Measurements from ENCODE around the gene RECQL5. TPM values are rescaled to one million over a fixed set of nuclear protein-coding genes. Genes with fewer than 3 reads are reported as not detected.

The RECQL5 gene
- total and polyA plus RNA-seq, 2 experiments from 2014 or later = 23.1 to 44.4 TPM

DNA sequence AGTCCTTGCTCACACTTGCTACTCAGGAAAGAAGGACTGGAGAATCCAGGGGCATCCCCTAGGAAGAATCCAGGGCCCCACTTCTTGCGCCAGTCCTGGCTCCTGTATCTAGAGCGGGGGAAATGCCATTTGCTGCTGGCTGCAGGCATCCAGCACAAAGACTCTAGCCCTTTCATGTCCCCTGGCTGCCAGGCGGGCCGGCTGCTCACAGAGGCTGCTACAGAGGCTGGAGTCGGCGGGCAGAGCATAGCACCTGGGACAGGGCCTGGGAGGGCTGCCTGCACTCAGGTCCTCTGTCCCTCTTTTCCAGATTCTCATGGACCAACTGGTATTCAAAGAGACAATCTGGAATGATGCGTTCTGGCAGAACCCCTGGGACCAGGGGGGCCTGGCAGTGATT, 19.9 kb downstream of the RECQL5 start:
- peak overlapping the region; percentile 100 for H3K27ac ChIP-seq
- TF ChIP-seq, protein P1, sequence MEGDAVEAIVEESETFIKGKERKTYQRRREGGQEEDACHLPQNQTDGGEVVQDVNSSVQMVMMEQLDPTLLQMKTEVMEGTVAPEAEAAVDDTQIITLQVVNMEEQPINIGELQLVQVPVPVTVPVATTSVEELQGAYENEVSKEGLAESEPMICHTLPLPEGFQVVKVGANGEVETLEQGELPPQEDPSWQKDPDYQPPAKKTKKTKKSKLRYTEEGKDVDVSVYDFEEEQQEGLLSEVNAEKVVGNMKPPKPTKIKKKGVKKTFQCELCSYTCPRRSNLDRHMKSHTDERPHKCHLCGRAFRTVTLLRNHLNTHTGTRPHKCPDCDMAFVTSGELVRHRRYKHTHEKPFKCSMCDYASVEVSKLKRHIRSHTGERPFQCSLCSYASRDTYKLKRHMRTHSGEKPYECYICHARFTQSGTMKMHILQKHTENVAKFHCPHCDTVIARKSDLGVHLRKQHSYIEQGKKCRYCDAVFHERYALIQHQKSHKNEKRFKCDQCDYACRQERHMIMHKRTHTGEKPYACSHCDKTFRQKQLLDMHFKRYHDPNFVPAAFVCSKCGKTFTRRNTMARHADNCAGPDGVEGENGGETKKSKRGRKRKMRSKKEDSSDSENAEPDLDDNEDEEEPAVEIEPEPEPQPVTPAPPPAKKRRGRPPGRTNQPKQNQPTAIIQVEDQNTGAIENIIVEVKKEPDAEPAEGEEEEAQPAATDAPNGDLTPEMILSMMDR (IDR thresholded peaks at IDR 0.05; ENCODE audit: poor library complexity) = no peak
- TF ChIP-seq EZH2phosphoT487 (IDR thresholded peaks at IDR 0.05; ENCODE audit: low read depth, severe bottlenecking, unreplicated experiment) (no peak), EZH2 (IDR thresholded peaks at IDR 0.05; ENCODE audit: borderline replicate concordance) (no peak)
- WGBS (ENCODE audit: low lambda C conversion rate, missing lambda C conversion rate) = 90% methylated on average over 7 of the region's 7 CpGs
- H3K79me2 ChIP-seq = peaks cover 8% of the 10 kb centered on the region
- peaks cover 29% of the 10 kb centered on the region for H3K4me1 ChIP-seq (ENCODE audit: insufficient read depth)
- H3K36me3 ChIP-seq (replicated peaks; ENCODE audit: insufficient read depth, low read depth) = no peaks in the 10 kb centered on the region
- no peaks in the 10 kb centered on the region for H4K20me1 ChIP-seq (ENCODE audit: insufficient read depth, poor library complexity, severe bottlenecking)
- H3K9me3 ChIP-seq (ENCODE audit: low read depth) = no peaks in the 10 kb centered on the region
- no peaks in the 10 kb centered on the region for H3K27me3 ChIP-seq
- no peaks in the 10 kb centered on the region for H3K9me2 ChIP-seq (replicated peaks; ENCODE audit: insufficient read depth)
- H2AFZ ChIP-seq = no peak overlapping the region
- H3K4me3 ChIP-seq = no peak overlapping the region
- H3K4me2 ChIP-seq = peak overlapping the region; percentile 49
- DNase-seq (ENCODE audit: low spot score) = no peak

GRCh38 chr17:75646638-75646992, 20.3 kb downstream of the RECQL5 start:
- H3K79me2 ChIP-seq = peaks cover 8% of the 10 kb centered on the region
- no peaks in the 10 kb centered on the region for H4K20me1 ChIP-seq (ENCODE audit: insufficient read depth, poor library complexity, severe bottlenecking)
- peak overlapping the region; percentile 100 for H3K27ac ChIP-seq
- no peaks in the 10 kb centered on the region for H3K27me3 ChIP-seq
- no peaks in the 10 kb centered on the region for H3K9me3 ChIP-seq (ENCODE audit: low read depth)
- peak overlapping the region; percentile 49 for H3K4me2 ChIP-seq
- H3K36me3 ChIP-seq (replicated peaks; ENCODE audit: insufficient read depth, low read depth) = no peaks in the 10 kb centered on the region
- H3K4me3 ChIP-seq = no peak overlapping the region
- peaks cover 31% of the 10 kb centered on the region for H3K4me1 ChIP-seq (ENCODE audit: insufficient read depth)
- H2AFZ ChIP-seq = no peak overlapping the region
- WGBS (ENCODE audit: low lambda C conversion rate, missing lambda C conversion rate) = 88% methylated on average over 6 of the region's 6 CpGs
- H3K9me2 ChIP-seq (replicated peaks; ENCODE audit: insufficient read depth) = no peaks in the 10 kb centered on the region
- no peak for TF ChIP-seq EZH2phosphoT487 (IDR thresholded peaks at IDR 0.05; ENCODE audit: low read depth, severe bottlenecking, unreplicated experiment)
- no peak for TF ChIP-seq EZH2 (IDR thresholded peaks at IDR 0.05; ENCODE audit: borderline replicate concordance)
- TF ChIP-seq, protein P1 (IDR thresholded peaks at IDR 0.05; ENCODE audit: poor library complexity) = no peak
- no peak for DNase-seq (ENCODE audit: low spot score)

DNA sequence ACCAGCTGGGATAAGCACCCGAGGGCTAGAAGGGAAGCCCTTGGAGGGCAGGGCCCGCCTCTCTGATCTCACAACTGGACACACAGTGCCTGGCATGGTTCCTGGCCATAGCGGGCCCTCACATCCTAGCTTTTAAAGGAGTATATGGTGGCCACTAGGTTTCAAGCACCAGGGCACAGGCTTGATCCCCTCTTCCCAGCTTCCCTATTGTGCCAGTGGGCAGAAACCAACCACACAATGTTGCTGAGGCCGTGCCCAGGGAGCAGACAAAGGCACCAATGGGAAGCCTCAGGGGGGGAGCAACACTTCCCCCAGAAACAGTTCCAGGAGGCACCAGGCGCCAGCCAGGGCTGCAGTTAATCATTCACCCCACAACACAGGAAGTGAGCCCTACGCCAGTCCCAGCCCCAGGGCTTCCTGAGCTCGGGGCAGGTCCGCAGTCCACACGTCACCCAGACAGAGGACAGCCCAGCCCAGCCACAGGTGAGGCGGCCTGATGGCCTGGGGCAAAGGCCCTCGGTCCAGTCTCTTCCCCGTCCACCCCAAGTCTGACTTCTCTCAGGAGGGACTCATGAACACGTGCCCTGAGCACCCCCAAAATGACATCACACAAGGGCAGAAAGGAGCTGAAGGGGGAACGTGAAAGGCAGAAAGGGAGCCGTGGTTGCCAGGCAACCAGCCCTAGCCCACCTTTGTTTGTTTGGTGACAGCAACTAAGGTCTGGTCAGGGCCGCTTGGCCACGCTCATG, 20.9 kb downstream of the RECQL5 start:
- Histone ChIP-seq H3K9me2 (replicated peaks; ENCODE audit: insufficient read depth) (no peaks in the 10 kb centered on the region), H3K9me3 (ENCODE audit: low read depth) (no peaks in the 10 kb centered on the region), H2AFZ (no peak overlapping the region), H3K36me3 (replicated peaks; ENCODE audit: insufficient read depth, low read depth) (no peaks in the 10 kb centered on the region), H3K27me3 (no peaks in the 10 kb centered on the region), H4K20me1 (ENCODE audit: insufficient read depth, poor library complexity, severe bottlenecking) (no peaks in the 10 kb centered on the region), H3K27ac (peak overlapping the region; percentile 100), H3K4me3 (no peak overlapping the region), H3K4me1 (ENCODE audit: insufficient read depth) (peaks cover 31% of the 10 kb centered on the region), H3K4me2 (peak overlapping the region; percentile 57), H3K79me2 (peaks cover 8% of the 10 kb centered on the region)
- TF ChIP-seq, protein P1 (IDR thresholded peaks at IDR 0.05; ENCODE audit: poor library complexity) = no peak
- TF ChIP-seq EZH2 (IDR thresholded peaks at IDR 0.05; ENCODE audit: borderline replicate concordance) = no peak
- no peak for TF ChIP-seq EZH2phosphoT487 (IDR thresholded peaks at IDR 0.05; ENCODE audit: low read depth, severe bottlenecking, unreplicated experiment)
- 53% methylated on average over 17 of the region's 17 CpGs for WGBS (ENCODE audit: low lambda C conversion rate, missing lambda C conversion rate)
- DNase-seq (ENCODE audit: low spot score) = peak; percentile 93
